Measurements from ENCODE around the gene C1orf74. TPM values are rescaled to one million over a fixed set of nuclear protein-coding genes. Genes with fewer than 3 reads are reported as not detected.
A peak's percentile ranks its signal among the peaks of the same experiment; 100 is the strongest.

The C1orf74 gene
- total RNA-seq, 4 donors from 2014 or later: 1.5 to 3.0 (median 2.2) TPM

DNA sequence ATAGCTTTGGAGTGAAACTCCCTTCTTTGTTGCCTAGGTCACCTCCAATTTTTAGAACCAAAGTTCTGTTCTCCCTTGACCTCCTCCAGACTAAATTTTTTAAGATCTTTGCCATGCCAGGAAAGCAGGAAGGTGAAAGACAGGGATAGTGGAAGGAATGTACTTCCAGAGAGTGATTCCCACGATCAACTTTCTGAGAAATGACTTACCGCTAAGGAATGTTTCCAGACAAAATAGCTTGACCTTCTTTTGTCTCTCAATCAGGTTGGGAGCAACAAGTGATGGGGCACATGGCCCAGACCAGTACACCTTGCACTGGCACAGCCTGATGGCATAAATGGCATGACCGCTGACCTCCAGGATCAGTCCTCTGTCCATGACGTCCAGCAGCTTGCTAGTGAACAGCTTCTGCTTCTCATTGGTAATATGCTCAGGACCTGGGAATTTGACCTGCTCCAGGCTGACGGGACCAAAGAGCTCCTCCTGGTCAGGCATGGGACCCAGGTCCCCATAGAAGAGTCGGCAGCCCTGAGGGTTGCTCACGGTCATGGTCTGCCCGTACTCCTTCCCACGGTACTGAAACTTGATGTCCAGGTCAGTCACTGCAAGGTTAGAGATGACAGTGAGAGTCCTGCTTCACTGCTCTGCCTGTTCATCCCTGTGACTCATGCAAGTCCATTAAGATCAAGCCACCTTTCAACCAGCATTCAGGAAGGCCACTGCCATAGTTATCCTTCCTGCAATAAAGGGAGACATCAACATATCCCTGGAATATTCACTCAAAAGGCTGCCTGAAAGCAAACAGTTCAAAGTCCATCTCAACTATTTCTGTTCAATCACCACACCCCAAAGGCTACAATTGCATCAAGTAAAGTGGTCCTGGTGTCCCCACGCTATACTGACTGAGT is 6.2 kb upstream of the C1orf74 start:
- Histone ChIP-seq H3K4me1 (no peaks in the 10 kb centered on the region), H3K9me3 (peaks cover 0 to 6% (median 0%) of the 10 kb centered on the region in 4 donors), H3K27me3 (peaks cover 0 to 17% of the 10 kb centered on the region in 2 donors), H3K4me3 (no peak overlapping the region), H3K27ac (no peak overlapping the region), H3K36me3 (no peaks in the 10 kb centered on the region)
- 84 to 89% methylated on average over 6 to 10 of the region's 10 CpGs for WGBS, 2 donors
- DNase-seq (ENCODE audit: low spot score in 2 of 2): no peak
- TF ChIP-seq EP300 (IDR thresholded peaks at IDR 0.05) (no peak), POLR2A (IDR thresholded peaks at IDR 0.05) (no peak)
- TF ChIP-seq, protein P1, sequence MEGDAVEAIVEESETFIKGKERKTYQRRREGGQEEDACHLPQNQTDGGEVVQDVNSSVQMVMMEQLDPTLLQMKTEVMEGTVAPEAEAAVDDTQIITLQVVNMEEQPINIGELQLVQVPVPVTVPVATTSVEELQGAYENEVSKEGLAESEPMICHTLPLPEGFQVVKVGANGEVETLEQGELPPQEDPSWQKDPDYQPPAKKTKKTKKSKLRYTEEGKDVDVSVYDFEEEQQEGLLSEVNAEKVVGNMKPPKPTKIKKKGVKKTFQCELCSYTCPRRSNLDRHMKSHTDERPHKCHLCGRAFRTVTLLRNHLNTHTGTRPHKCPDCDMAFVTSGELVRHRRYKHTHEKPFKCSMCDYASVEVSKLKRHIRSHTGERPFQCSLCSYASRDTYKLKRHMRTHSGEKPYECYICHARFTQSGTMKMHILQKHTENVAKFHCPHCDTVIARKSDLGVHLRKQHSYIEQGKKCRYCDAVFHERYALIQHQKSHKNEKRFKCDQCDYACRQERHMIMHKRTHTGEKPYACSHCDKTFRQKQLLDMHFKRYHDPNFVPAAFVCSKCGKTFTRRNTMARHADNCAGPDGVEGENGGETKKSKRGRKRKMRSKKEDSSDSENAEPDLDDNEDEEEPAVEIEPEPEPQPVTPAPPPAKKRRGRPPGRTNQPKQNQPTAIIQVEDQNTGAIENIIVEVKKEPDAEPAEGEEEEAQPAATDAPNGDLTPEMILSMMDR (IDR thresholded peaks at IDR 0.05): no peak

DNA sequence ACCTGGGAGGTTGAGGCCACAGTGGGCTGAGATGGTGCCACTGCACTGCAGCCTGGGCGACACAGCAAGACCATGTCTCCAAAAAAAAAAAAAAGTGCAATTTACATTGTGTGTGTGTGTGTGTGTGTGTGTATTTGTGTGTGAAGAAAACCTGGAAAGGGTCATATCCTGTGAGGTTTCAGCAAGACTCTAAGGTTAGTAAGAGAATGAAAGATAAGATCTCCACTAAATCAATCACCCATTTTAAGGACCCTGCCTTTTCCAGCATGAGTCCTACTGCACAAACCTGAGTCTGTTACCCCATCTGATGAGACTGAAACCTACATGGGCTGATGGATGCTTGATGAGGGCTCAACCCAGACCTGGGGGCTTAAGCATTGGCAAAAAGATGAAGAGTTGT is 4.9 kb upstream of the C1orf74 start:
- Histone ChIP-seq H3K27ac (no peak overlapping the region), H3K9me3 (peaks cover 0 to 6% (median 0%) of the 10 kb centered on the region in 4 donors), H3K27me3 (peaks cover 0 to 17% of the 10 kb centered on the region in 2 donors), H3K4me3 (no peak overlapping the region), H3K36me3 (no peaks in the 10 kb centered on the region), H3K4me1 (peaks cover 0 to 5% (median 0%) of the 10 kb centered on the region in 4 donors)
- DNase-seq (ENCODE audit: low spot score in 2 of 2): no peak
- 89 to 100% methylated on average over 1 of the region's 1 CpG for WGBS, 2 donors
- TF ChIP-seq EP300 (IDR thresholded peaks at IDR 0.05): no peak
- no peak for TF ChIP-seq POLR2A (IDR thresholded peaks at IDR 0.05)
- TF ChIP-seq, protein P1 (IDR thresholded peaks at IDR 0.05): no peak

DNA sequence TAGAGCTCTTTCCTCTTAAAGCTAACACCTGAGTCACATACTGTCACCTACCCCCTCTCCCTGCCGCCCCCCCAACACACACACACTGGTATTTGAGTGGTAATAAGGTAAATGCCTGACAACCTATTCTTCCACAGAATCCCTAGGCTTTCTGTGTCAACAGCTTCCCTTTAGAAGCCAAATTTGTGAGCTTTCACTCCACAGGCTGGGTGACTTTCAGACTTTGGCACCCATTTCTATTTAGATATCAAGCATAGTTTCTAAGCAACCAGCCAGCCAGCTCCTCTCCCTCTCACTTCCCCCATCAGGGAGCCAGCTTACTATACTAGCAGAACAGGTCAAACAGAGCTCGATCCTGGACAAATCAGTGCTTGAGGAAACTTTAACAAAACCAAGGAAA is 3.2 kb upstream of the C1orf74 start:
- Histone ChIP-seq H3K27me3 (peaks cover 0 to 9% of the 10 kb centered on the region in 2 donors), H3K4me1 (peaks cover 0 to 17% (median 9%) of the 10 kb centered on the region in 4 donors), H3K9me3 (no peaks in the 10 kb centered on the region), H3K4me3 (no peak overlapping the region), H3K36me3 (peaks cover 0 to 6% (median 0%) of the 10 kb centered on the region in 3 donors), H3K27ac (peak overlapping the region in 1 of 4 donors; percentile 6)
- DNase-seq (ENCODE audit: low spot score in 2 of 2): no peak
- WGBS, 2 donors: 62 to 64% methylated on average over 2 of the region's 2 CpGs
- TF ChIP-seq POLR2A (IDR thresholded peaks at IDR 0.05) (no peak), EP300 (IDR thresholded peaks at IDR 0.05) (no peak)
- TF ChIP-seq, protein P1 (IDR thresholded peaks at IDR 0.05): no peak

DNA sequence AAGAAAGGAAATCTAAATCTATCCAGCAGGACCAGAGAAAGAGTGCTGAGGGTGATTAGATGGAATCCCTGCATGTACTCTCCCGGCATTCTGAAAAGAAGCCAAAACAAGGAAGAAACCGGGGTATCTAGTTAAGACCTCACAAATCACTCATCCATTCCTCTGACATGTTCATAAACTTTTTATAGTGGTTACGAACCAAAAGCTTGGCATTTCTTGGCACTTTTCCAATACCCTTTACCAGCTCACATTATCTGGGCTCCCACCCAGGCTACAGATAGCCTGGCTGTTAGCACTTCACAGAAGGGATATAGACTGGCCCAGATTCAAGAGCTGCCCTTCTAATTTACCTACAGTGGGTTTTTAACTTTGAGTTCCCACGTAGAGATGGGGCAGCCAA is 1.8 kb upstream of the C1orf74 start:
- H3K4me1 ChIP-seq: peaks cover 0 to 17% (median 9%) of the 10 kb centered on the region in 4 donors
- no peaks in the 10 kb centered on the region for H3K27me3 ChIP-seq
- DNase-seq (ENCODE audit: low spot score in 2 of 2): no peak
- WGBS, 2 donors: 84% methylated on average over 4 of the region's 4 CpGs
- H3K4me3 ChIP-seq: no peak overlapping the region
- TF ChIP-seq POLR2A (IDR thresholded peaks at IDR 0.05): no peak
- TF ChIP-seq, protein P1 (IDR thresholded peaks at IDR 0.05): no peak
- no peak for TF ChIP-seq EP300 (IDR thresholded peaks at IDR 0.05)
- H3K9me3 ChIP-seq: no peaks in the 10 kb centered on the region
- peaks cover 0 to 15% (median 0%) of the 10 kb centered on the region in 3 donors for H3K36me3 ChIP-seq
- H3K27ac ChIP-seq: no peak overlapping the region

DNA sequence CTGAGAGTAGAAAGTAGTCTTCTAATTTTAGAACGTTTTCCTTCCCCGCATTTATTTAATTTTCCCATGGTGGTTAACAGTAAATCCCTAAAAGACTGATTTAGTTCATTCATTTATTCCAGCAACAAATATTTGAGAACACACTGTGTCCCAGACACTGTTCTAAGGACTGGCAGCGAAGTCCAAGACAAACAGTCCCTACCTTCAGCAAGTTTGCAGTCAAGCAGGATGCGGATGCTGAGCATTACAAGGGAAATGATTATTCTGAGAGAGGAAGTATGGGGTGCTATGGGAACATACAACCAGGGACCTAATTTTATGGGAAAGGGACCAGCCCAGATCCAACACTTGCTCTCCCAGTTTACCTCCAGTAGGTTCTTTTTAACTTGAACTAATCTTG is 1.2 kb upstream of the C1orf74 start:
- Histone ChIP-seq H3K27me3 (no peaks in the 10 kb centered on the region), H3K4me1 (peaks cover 0 to 17% (median 9%) of the 10 kb centered on the region in 4 donors), H3K9me3 (no peaks in the 10 kb centered on the region), H3K36me3 (peaks cover 0 to 16% (median 0%) of the 10 kb centered on the region in 3 donors), H3K4me3 (no peak overlapping the region), H3K27ac (no peak overlapping the region)
- DNase-seq (ENCODE audit: low spot score in 2 of 2): no peak
- no peak for TF ChIP-seq POLR2A (IDR thresholded peaks at IDR 0.05)
- TF ChIP-seq, protein P1 (IDR thresholded peaks at IDR 0.05): no peak
- TF ChIP-seq EP300 (IDR thresholded peaks at IDR 0.05): no peak
- 94 to 96% methylated on average over 4 of the region's 4 CpGs for WGBS, 2 donors
